Stimulated activated CD4-positive, alpha-beta T cell treated with anti-CD3 and anti-CD28 coated beads, Interleukin-1b, Interleukin-23, amount 100 ng/mL, for 1 hour (primary cell): ENCODE measurements around the gene TRIM23.
A peak's percentile ranks its signal among the peaks of the same experiment; 100 is the strongest.

ENCODE experiments used
- DNase-seq, 2 donors: peaks; one replicate each; pipeline ENCODE4 v3.0.0-alpha.2; 2020; ENCODE audit warnings: low read depth in 2 of 2

The TRIM23 gene

DNA sequence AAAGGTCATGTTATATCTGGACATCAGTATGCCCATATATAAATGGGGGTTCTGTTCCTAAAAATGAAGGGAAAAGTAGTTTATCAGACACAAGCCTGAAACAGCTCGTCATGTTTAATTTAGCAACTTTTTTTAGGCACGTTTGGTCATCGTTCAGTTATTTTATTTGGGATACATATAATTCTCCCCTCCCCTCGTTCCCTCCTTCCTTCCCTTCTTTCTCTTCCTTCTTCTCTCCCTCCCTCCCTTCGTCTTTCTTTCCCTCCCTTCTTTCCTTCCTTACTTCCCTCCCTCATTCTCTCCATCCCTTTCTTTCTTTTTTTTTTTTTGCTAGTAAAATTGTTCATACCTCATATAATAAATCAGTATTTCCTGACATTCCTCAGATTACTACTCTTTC, 57.6 kb downstream of the TRIM23 start:
- no peak for DNase-seq

DNA sequence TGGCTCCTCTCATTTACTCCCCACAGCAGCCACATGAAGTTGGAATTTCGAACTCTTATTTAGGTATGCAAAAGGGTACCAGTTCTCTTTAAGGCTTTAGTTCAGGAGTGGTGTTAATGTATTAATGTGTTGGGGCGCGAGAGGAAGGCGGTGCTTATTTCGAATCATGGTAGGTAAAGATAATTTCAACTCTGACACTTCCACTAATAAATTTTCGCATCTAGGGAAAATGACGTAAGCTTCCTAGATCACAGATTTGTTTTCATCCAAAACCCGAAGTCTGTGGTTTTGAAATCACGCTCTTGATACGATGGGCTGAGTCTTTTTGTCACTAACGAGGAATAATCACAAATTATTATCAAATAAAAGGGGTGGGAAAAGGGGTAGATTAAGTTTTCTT, 60.4 kb downstream of the TRIM23 start:
- DNase-seq: no peak

DNA sequence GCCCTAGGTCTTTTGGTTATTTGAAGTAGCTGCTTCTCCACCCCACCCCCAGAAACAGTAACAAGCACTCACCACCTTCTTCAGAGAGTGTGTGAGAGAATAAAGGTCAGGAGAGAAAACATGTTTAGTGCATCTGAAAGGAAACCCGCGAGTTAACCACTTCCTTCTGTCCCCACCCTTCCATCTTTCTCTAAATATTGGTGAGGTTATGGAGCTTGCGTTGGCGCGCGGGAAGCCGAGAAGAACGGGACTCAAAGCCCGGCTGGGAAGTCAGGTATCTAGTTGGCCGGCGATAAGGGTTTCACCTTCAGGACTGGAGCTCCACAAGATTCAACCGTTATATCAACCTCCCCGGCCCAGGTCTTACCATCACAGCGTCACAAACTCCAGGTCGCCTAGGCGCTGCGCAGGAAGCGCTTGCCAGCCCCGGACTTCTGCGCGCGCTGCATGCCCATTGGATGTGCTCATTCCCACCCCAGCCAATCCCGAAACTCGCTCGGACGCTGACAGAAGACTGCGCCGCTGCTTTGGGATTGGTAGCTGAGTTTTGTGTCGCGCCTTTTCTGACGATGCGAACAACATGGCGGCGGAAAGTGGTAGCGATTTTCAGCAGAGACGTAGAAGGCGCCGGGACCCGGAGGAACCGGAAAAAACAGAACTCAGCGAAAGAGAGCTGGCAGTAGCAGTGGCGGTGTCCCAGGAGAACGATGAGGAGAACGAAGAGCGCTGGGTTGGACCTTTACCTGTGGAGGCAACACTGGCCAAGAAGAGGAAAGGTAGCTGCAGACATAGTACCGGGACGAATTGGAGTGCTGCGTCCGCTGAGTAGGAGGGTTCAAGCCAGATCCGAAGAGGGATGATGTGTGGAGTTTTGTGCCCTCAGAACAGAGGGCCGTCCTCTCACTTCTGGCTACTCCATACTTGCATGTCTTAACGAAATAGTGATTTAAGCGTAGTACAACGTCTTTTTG, 61.1 kb downstream of the TRIM23 start, which contains the start of the genes CENPK and PPWD1:
Gene CENPK, minus strand, starts transcription at position 438 of the 971 bp plus-strand sequence. CDS start 8,261 bp downstream, outside the sequence.
Gene PPWD1, plus strand, starts transcription at position 566 of the 971 bp plus-strand sequence. Its CDS starts 15 bp downstream, at position 581.
- DNase-seq: peak; percentile 74

DNA sequence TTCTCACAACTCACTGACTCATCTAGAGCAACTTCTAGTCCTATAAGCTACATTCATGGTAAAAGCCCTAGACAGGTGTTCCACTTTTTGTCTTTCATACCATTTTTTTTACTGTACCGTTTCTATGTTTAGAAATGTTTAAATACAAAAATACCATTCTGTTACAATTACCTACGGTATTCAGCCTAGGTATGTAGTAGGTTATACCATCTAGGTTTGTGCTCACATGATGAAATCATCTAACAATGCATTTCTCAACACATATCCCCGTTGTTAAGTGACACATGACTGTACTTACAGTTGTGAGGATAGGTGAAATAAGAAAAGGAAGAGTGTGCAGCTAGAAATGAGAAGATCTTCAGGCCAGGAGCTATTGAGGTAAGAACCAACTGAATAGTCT, 67.4 kb downstream of the TRIM23 start:
- no peak for DNase-seq

GRCh38 chr5:65556181-65556580, 68.0 kb downstream of the TRIM23 start:
- DNase-seq: no peak

- DNase-seq: no peak
Measured at GRCh38 chr5:65555287-65555686, 68.8 kb downstream of the TRIM23 start.

- no peak for DNase-seq
Measured at GRCh38 chr5:65553941-65554340, 70.2 kb downstream of the TRIM23 start.

GRCh38 chr5:65548281-65548680, 75.9 kb downstream of the TRIM23 start:
- no peak for DNase-seq

- DNase-seq: no peak
Measured at GRCh38 chr5:65546141-65546540, 78.0 kb downstream of the TRIM23 start.

DNA sequence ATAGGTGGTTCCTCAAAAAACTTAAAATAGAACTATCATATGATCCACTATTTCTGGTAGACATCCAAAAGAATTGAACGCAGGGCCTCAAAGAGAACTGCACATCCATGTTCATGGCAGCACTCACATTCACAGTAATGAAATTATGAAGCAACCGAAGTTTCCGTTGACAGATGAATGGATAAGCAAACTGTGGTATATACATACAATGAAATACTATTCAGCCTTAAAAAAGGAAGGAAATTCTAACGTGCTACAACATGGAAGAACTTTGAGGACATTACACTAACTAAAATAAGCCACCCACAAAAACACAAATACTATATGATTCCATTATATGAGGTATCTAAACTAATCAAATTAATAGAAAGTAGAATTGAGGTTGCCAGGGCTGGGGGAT, 79.7 kb downstream of the TRIM23 start:
- no peak for DNase-seq

- DNase-seq: no peak
Measured at GRCh38 chr5:65539827-65540226, 84.3 kb downstream of the TRIM23 start.
